Measurements from ENCODE around the gene OSBP2. TPM values are rescaled to one million over a fixed set of nuclear protein-coding genes. Genes with fewer than 3 reads are reported as not detected.

Gene OSBP2
- total and polyA plus RNA-seq, 4 donors: 1.1 to 12.3 (median 2.6) TPM

- DNase-seq (no peak), ATAC-seq (ENCODE audit: insufficient read depth, low FRiP score) (no peak)
- Histone ChIP-seq H3K9me3 (ENCODE audit: control insufficient read depth in 4 of 4, insufficient read depth in 3 of 4, low read length in 3 of 4) (peaks cover 0 to 2% (median 0%) of the 10 kb centered on the region in 4 donors), H3K27me3 (ENCODE audit: control insufficient read depth in 3 of 3, insufficient read depth in 3 of 3, low read length in 2 of 3) (no peaks in the 10 kb centered on the region), H3K4me3 (no peak overlapping the region), H3K9ac (ENCODE audit: insufficient read depth in 1 of 2, low read length in 2 of 2) (no peak overlapping the region), H3K27ac (ENCODE audit: low read depth in 1 of 2, low read length in 1 of 2) (no peak overlapping the region), H3K36me3 (ENCODE audit: control insufficient read depth in 4 of 4, insufficient read depth in 4 of 4, low read length in 4 of 4) (peaks cover 57 to 70% (median 64%) of the 10 kb centered on the region in 4 donors), H3K4me1 (ENCODE audit: control insufficient read depth in 5 of 5, insufficient read depth in 5 of 5, low read length in 5 of 5) (peaks cover 0 to 1% (median 0%) of the 10 kb centered on the region in 5 donors)
- no peak for TF ChIP-seq CTCF (IDR thresholded peaks at IDR 0.05; ENCODE audit: control extremely low read depth, extremely low read depth)
- 41 to 64% methylated on average over 3 of the region's 3 CpGs for WGBS, 2 donors
These were observed 248.7 kb downstream of the OSBP2 start for GRCh38 chr22:30943368-30943767.

GRCh38 chr22:30944986-30945385 is 250.3 kb downstream of the OSBP2 start:
- H3K27me3 ChIP-seq (ENCODE audit: control insufficient read depth in 3 of 3, insufficient read depth in 3 of 3, low read length in 2 of 3): no peaks in the 10 kb centered on the region
- H3K4me3 ChIP-seq: no peak overlapping the region
- ATAC-seq (ENCODE audit: insufficient read depth, low FRiP score): no peak
- H3K9ac ChIP-seq (ENCODE audit: insufficient read depth in 1 of 2, low read length in 2 of 2): no peak overlapping the region
- no peak overlapping the region for H3K27ac ChIP-seq (ENCODE audit: low read depth in 1 of 2, low read length in 1 of 2)
- H3K36me3 ChIP-seq (ENCODE audit: control insufficient read depth in 4 of 4, insufficient read depth in 4 of 4, low read length in 4 of 4): peaks cover 52 to 75% (median 67%) of the 10 kb centered on the region in 4 donors
- peaks cover 0 to 1% (median 0%) of the 10 kb centered on the region in 5 donors for H3K4me1 ChIP-seq (ENCODE audit: control insufficient read depth in 5 of 5, insufficient read depth in 5 of 5, low read length in 5 of 5)
- 95 to 96% methylated on average over 4 of the region's 4 CpGs for WGBS, 2 donors
- no peak for TF ChIP-seq CTCF (IDR thresholded peaks at IDR 0.05; ENCODE audit: control extremely low read depth, extremely low read depth)
- H3K9me3 ChIP-seq (ENCODE audit: control insufficient read depth in 4 of 4, insufficient read depth in 3 of 4, low read length in 3 of 4): peaks cover 0 to 2% (median 0%) of the 10 kb centered on the region in 4 donors
- no peak for DNase-seq

- ATAC-seq (ENCODE audit: insufficient read depth, low FRiP score): no peak
- 84 to 93% methylated on average over 2 of the region's 2 CpGs for WGBS, 2 donors
- peaks cover 0 to 2% (median 0%) of the 10 kb centered on the region in 4 donors for H3K9me3 ChIP-seq (ENCODE audit: control insufficient read depth in 4 of 4, insufficient read depth in 3 of 4, low read length in 3 of 4)
- no peak overlapping the region for H3K9ac ChIP-seq (ENCODE audit: insufficient read depth in 1 of 2, low read length in 2 of 2)
- H3K27ac ChIP-seq (ENCODE audit: low read depth in 1 of 2, low read length in 1 of 2): no peak overlapping the region
- peaks cover 0 to 1% (median 0%) of the 10 kb centered on the region in 5 donors for H3K4me1 ChIP-seq (ENCODE audit: control insufficient read depth in 5 of 5, insufficient read depth in 5 of 5, low read length in 5 of 5)
- H3K36me3 ChIP-seq (ENCODE audit: control insufficient read depth in 4 of 4, insufficient read depth in 4 of 4, low read length in 4 of 4): peaks cover 56 to 73% (median 62%) of the 10 kb centered on the region in 4 donors
- H3K27me3 ChIP-seq (ENCODE audit: control insufficient read depth in 3 of 3, insufficient read depth in 3 of 3, low read length in 2 of 3): no peaks in the 10 kb centered on the region
- DNase-seq: no peak
- no peak overlapping the region for H3K4me3 ChIP-seq
- no peak for TF ChIP-seq CTCF (IDR thresholded peaks at IDR 0.05; ENCODE audit: control extremely low read depth, extremely low read depth)
These were observed 251.0 kb downstream of the OSBP2 start for GRCh38 chr22:30945653-30946052.

- ATAC-seq (ENCODE audit: insufficient read depth, low FRiP score) (no peak), DNase-seq (no peak)
- peaks cover 53 to 73% (median 58%) of the 10 kb centered on the region in 4 donors for H3K36me3 ChIP-seq (ENCODE audit: control insufficient read depth in 4 of 4, insufficient read depth in 4 of 4, low read length in 4 of 4)
- no peaks in the 10 kb centered on the region for H3K27me3 ChIP-seq (ENCODE audit: control insufficient read depth in 3 of 3, insufficient read depth in 3 of 3, low read length in 2 of 3)
- no peaks in the 10 kb centered on the region for H3K9me3 ChIP-seq (ENCODE audit: control insufficient read depth in 4 of 4, insufficient read depth in 3 of 4, low read length in 3 of 4)
- H3K27ac ChIP-seq (ENCODE audit: low read depth in 1 of 2, low read length in 1 of 2): no peak overlapping the region
- peaks cover 0 to 3% (median 0%) of the 10 kb centered on the region in 5 donors for H3K4me1 ChIP-seq (ENCODE audit: control insufficient read depth in 5 of 5, insufficient read depth in 5 of 5, low read length in 5 of 5)
- H3K4me3 ChIP-seq: no peak overlapping the region
- no peak overlapping the region for H3K9ac ChIP-seq (ENCODE audit: insufficient read depth in 1 of 2, low read length in 2 of 2)
- 63 to 73% methylated on average over 7 of the region's 7 CpGs for WGBS, 2 donors
- no peak for TF ChIP-seq CTCF (IDR thresholded peaks at IDR 0.05; ENCODE audit: control extremely low read depth, extremely low read depth)
These were observed 251.7 kb downstream of the OSBP2 start for GRCh38 chr22:30946354-30946753.

Data from lung (tissue), 12 donors.